IMR-90 (cell line): Measurements from ENCODE around the gene CPTP. TPM values are rescaled to one million over a fixed set of nuclear protein-coding genes. Genes with fewer than 3 reads are reported as not detected.

Source experiments
- ATAC-seq: fragments of 200-7000 bp; cut with Tn5 transposase; 2 replicates; pipeline ENCODE4 v1.9.1; 2020; ENCODE audit warnings: low read depth, mild to moderate bottlenecking, moderate library complexity
- BruUV-seq: library from RNA; stranded (reverse); fragments of 400-500 nt; replicated peaks from 2 replicates; lab custom pipeline; 2021; lab: Mats Ljungman, UMichigan
- CTCF ChIA-PET: fragments of 300-600 bp; formaldehyde crosslinking; extraction: SDS; loops from one replicate; lab custom pipeline; 2021; ENCODE audit warnings: antibody characterized with exemption; lab: Yijun Ruan, JAX
- POLR2A ChIA-PET: fragments of 300-600 bp; sonication (Branson Sonifier 250); formaldehyde crosslinking; loops from one replicate; lab custom pipeline; 2022; ENCODE audit warnings: antibody characterized with exemption; ENCODE audit not compliant: unreplicated experiment; lab: Charles Lee
- DNase-seq: peaks from one replicate; pipeline ENCODE4 v3.0.0; 2013
- H2AFZ ChIP-seq: replicated peaks from 2 replicates; pipeline ENCODE3; 2013; ENCODE audit warnings: low read length, mild to moderate bottlenecking; ENCODE audit not compliant: poor library complexity
- H2AK5ac ChIP-seq: 2 replicates; pipeline ENCODE4 v1.6.1; 2013; ENCODE audit warnings: low read depth, low read length, inconsistent platforms
- H2AK9ac ChIP-seq: replicated peaks from 2 replicates; pipeline ENCODE3; 2013; ENCODE audit warnings: mild to moderate bottlenecking, low read depth, low read length, moderate library complexity; ENCODE audit not compliant: poor library complexity
- H2BK120ac ChIP-seq: 2 replicates; pipeline ENCODE4 v1.6.1; 2013; ENCODE audit warnings: low read depth, low read length, inconsistent platforms
- H2BK15ac ChIP-seq: 3 replicates; pipeline ENCODE4 v1.6.1; 2013; ENCODE audit warnings: low read depth, low read length, inconsistent platforms
- H2BK20ac ChIP-seq: 2 replicates; pipeline ENCODE4 v1.6.1; 2013; ENCODE audit warnings: low read depth, mild to moderate bottlenecking, inconsistent platforms, low read length, moderate library complexity
- H2BK5ac ChIP-seq: 2 replicates; pipeline ENCODE4 v1.6.1; 2013; ENCODE audit warnings: mild to moderate bottlenecking, low read depth, low read length, inconsistent platforms; ENCODE audit not compliant: poor library complexity, severe bottlenecking
- H3K14ac ChIP-seq: replicated peaks from 2 replicates; pipeline ENCODE4 v1.6.1; 2013; ENCODE audit warnings: low read depth, low read length, inconsistent platforms
- H3K18ac ChIP-seq: 2 replicates; pipeline ENCODE4 v1.6.1; 2013; ENCODE audit warnings: low read depth, low read length, control low read depth
- H3K23ac ChIP-seq: 2 replicates; pipeline ENCODE4 v1.6.1; 2013; ENCODE audit warnings: low read depth, low read length, inconsistent platforms
- H3K27ac ChIP-seq: 2 replicates; pipeline ENCODE4 v1.5.1; 2013; ENCODE audit warnings: mild to moderate bottlenecking, control low read depth, low read length; ENCODE audit not compliant: insufficient read depth
- H3K27me3 ChIP-seq: 2 replicates; pipeline ENCODE4 v1.6.1; 2013; ENCODE audit warnings: low read length; ENCODE audit not compliant: control insufficient read depth, insufficient read depth
- H3K36me3 ChIP-seq: 2 replicates; pipeline ENCODE4 v1.6.1; 2013; ENCODE audit warnings: low read length, mixed read lengths; ENCODE audit not compliant: control insufficient read depth, insufficient read depth
- H3K4ac ChIP-seq: 2 replicates; pipeline ENCODE4 v1.6.1; 2013; ENCODE audit warnings: low read depth, low read length, inconsistent platforms
- H3K4me1 ChIP-seq: 2 replicates; pipeline ENCODE4 v1.6.1; 2013; ENCODE audit warnings: low read length, mixed read lengths; ENCODE audit not compliant: control insufficient read depth, insufficient read depth
- H3K4me2 ChIP-seq: 2 replicates; pipeline ENCODE4 v1.6.1; 2013; ENCODE audit warnings: low read depth, mild to moderate bottlenecking, control low read depth, low read length, moderate library complexity
- H3K4me3 ChIP-seq: 2 replicates; pipeline ENCODE4 v1.5.1; 2013; ENCODE audit warnings: low read depth, mild to moderate bottlenecking, control low read depth, low read length, moderate library complexity; ENCODE audit not compliant: insufficient read depth
- H3K56ac ChIP-seq: 2 replicates; pipeline ENCODE4 v1.6.1; 2013; ENCODE audit warnings: low read length, inconsistent platforms; ENCODE audit not compliant: insufficient read depth; ENCODE audit errors: extremely low read depth
- H3K79me1 ChIP-seq, 2 experiments: 2 replicates each; pipeline ENCODE4 v1.6.1; 2013; ENCODE audit warnings: low read length in 2 of 2, inconsistent platforms in 1 of 2, low read depth in 1 of 2
- H3K9ac ChIP-seq: 2 replicates; pipeline ENCODE4 v1.6.1; 2013; ENCODE audit warnings: low read depth, low read length, control low read depth
- H3K9me1 ChIP-seq: 2 replicates; pipeline ENCODE4 v1.6.1; 2013; ENCODE audit warnings: low read length, inconsistent platforms; ENCODE audit not compliant: insufficient read depth
- H3K9me3 ChIP-seq: 2 replicates; pipeline ENCODE4 v1.6.1; 2013; ENCODE audit warnings: low read length; ENCODE audit not compliant: control insufficient read depth, insufficient read depth
- H4K20me1 ChIP-seq: 2 replicates; pipeline ENCODE4 v1.6.1; 2013; ENCODE audit warnings: low read length, inconsistent platforms; ENCODE audit not compliant: insufficient read depth
- H4K5ac ChIP-seq: 2 replicates; pipeline ENCODE4 v1.6.1; 2013; ENCODE audit warnings: mild to moderate bottlenecking, low read depth, low read length, control low read depth
- H4K8ac ChIP-seq, 2 experiments: 2 replicates each; pipeline ENCODE4 v1.6.1; 2013; ENCODE audit warnings: low read depth in 2 of 2, low read length in 2 of 2, control low read depth in 1 of 2, inconsistent platforms in 1 of 2
- H4K91ac ChIP-seq: 2 replicates; pipeline ENCODE4 v1.6.1; 2013; ENCODE audit warnings: low read depth, low read length, inconsistent platforms; ENCODE audit not compliant: insufficient read depth
- BHLHE40 ChIP-seq: fragments of 150-350 bp; IDR thresholded peaks from 2 replicates; pipeline ENCODE4 v1.6.1; 2016; ENCODE audit warnings: mild to moderate bottlenecking, low read depth, low read length
- CEBPB ChIP-seq: IDR thresholded peaks from 2 replicates; pipeline ENCODE4 v1.6.1; 2012; ENCODE audit warnings: low read depth, low read length, improper control_type of control experiment
- CHD1 ChIP-seq: IDR thresholded peaks from 2 replicates; pipeline ENCODE4 v1.6.1; 2012; ENCODE audit warnings: low read depth, low read length, improper control_type of control experiment
- CTCF ChIP-seq: conservative IDR thresholded peaks from 2 replicates; pipeline ENCODE4 v1.5.1; 2012; ENCODE audit warnings: mild to moderate bottlenecking, low read depth, low read length, improper control_type of control experiment
- ELK1 ChIP-seq: fragments of 150-350 bp; IDR thresholded peaks from 2 replicates; pipeline ENCODE4 v1.6.1; 2016; ENCODE audit warnings: low read depth, mild to moderate bottlenecking, low read length, moderate library complexity, borderline replicate concordance
- FOS ChIP-seq: fragments of 150-350 bp; IDR thresholded peaks from 2 replicates; pipeline ENCODE4 v1.6.1; 2016; ENCODE audit warnings: low read depth, low read length
- MAFK ChIP-seq: IDR thresholded peaks from 2 replicates; pipeline ENCODE4 v1.6.1; 2012; ENCODE audit warnings: low read depth, low read length, improper control_type of control experiment
- MAZ ChIP-seq: IDR thresholded peaks from 2 replicates; pipeline ENCODE4 v1.6.1; 2012; ENCODE audit warnings: low read depth, mild to moderate bottlenecking, low read length, improper control_type of control experiment, moderate library complexity, borderline replicate concordance
- MXI1 ChIP-seq: IDR thresholded peaks from 2 replicates; pipeline ENCODE4 v1.6.1; 2012; ENCODE audit warnings: low read depth, mild to moderate bottlenecking, low read length, moderate library complexity, borderline replicate concordance
- NFE2L2 ChIP-seq: fragments of 150-350 bp; IDR thresholded peaks from 2 replicates; pipeline ENCODE4 v1.6.1; 2016; ENCODE audit warnings: low read depth, mild to moderate bottlenecking, low read length
- POLR2A ChIP-seq: IDR thresholded peaks from 2 replicates; pipeline ENCODE4 v1.6.1; 2012; ENCODE audit warnings: mild to moderate bottlenecking, low read depth, low read length
- RAD21 ChIP-seq: IDR thresholded peaks from 2 replicates; pipeline ENCODE4 v1.6.1; 2012; ENCODE audit warnings: low read length, improper control_type of control experiment
- RCOR1 ChIP-seq: IDR thresholded peaks from 2 replicates; pipeline ENCODE4 v1.6.1; 2012; ENCODE audit warnings: mild to moderate bottlenecking, low read length, improper control_type of control experiment; ENCODE audit not compliant: insufficient replicate concordance
- RFX5 ChIP-seq: IDR thresholded peaks from 2 replicates; pipeline ENCODE4 v1.8.0; 2012; ENCODE audit warnings: low read depth, mild to moderate bottlenecking, low read length, moderate library complexity
- SMC3 ChIP-seq: fragments of 150-350 bp; IDR thresholded peaks from 2 replicates; pipeline ENCODE4 v1.6.1; 2016; ENCODE audit warnings: low read depth, mild to moderate bottlenecking, antibody characterized with exemption, low read length, moderate library complexity
- USF2 ChIP-seq: fragments of 150-350 bp; IDR thresholded peaks from 2 replicates; pipeline ENCODE4 v1.6.1; 2017; ENCODE audit warnings: mild to moderate bottlenecking, antibody characterized with exemption, low read length, low read depth
- WGBS, 2 experiments: methylation state at CpG; one replicate each; pipeline versions ENCODE4 v1.1.5 to v1.1.7; 2013; ENCODE audit warnings: missing lambda C conversion rate in 2 of 2; ENCODE audit not compliant: insufficient read length in 1 of 2; ENCODE audit errors: extremely low coverage in 2 of 2; 5-methylcytosine and 5-hydroxymethylcytosine counted together
- dilution Hi-C: fragments of 300-500 bp; cut with HindIII; formaldehyde crosslinking; loops from one replicate; pipeline ENCODE4 v1.14.3; 2018; ENCODE audit warnings: low sequenced_read_pairs; ENCODE audit not compliant: unreplicated experiment
- in situ Hi-C: fragments of 300-500 bp; cut with MboI; formaldehyde crosslinking; loops from 3 replicates; pipeline ENCODE4 v1.14.3; 2019; ENCODE audit warnings: low sequenced_read_pairs, inconsistent platforms, mixed read lengths
- intact Hi-C: fragments of 100-400 bp; cut with micrococcal nuclease; formaldehyde crosslinking; loops from 2 replicates; pipeline ENCODE4 v1.10.0; 2022
- polyA plus RNA-seq, 3 experiments: library from polyadenylated mRNA; depleted of rRNA; stranded (reverse); fragments of >200 nt; gene quantifications; 2 replicates each; pipeline ENCODE4 v1.2.3, GENCODE V29; 2012; ENCODE audit warnings: low replicate concordance in 1 of 3
- total RNA-seq: library from RNA; depleted of rRNA; stranded (reverse); fragments of >200 nt; gene quantifications from 2 replicates; pipeline ENCODE4 v1.2.3, GENCODE V29; 2012

Gene CPTP
- total and polyA plus RNA-seq, 2 of the 4 experiments (the other 2 are of a cell fraction), result 2.7 to 12.1 TPM

DNA sequence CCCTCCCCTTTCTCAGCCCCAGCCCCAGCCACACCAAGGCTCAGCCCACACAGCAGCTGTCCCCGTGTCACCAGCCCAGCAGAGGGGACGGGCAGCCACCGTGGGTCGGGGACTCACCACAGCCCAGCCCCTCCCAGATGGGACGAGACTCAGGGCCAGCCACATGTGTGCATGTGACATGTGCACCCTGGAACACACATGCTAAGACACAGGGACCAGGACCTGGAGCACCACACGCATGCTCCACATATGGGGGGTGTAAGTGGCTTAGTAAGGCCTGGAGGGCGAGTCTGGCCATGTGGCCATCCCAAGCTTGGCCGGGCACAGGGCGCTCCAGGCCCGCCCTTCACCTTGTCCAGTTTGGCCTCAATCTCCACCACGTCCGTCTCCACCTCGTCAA is 20.9 kb upstream of the CPTP start:
- Histone ChIP-seq H2BK15ac (no peak overlapping the region), H3K56ac (no peak overlapping the region), H2AFZ (no peak overlapping the region), H3K4ac (peak overlapping the region; percentile 18; the same call in 1 of the 2 replicates), H4K8ac (0 out of 4 replicates have a peak overlapping the region, but pooled peaks of 1 of the 2 experiments have one; percentile 20), H3K4me3 (no peak overlapping the region), H4K5ac (no peak overlapping the region), H4K20me1 (peaks cover 54% of the 10 kb centered on the region), H2BK20ac (no peak overlapping the region), H3K27ac (no peak overlapping the region; the same call in 1 of the 2 replicates), H2AK9ac (peak overlapping the region; percentile 76), H2BK5ac (peak overlapping the region; percentile 11), H2BK120ac (no peak overlapping the region), H3K79me1 (peaks cover 3 to 53% of the 10 kb centered on the region in 2 experiments; a peak in 3 of 4 replicates), H3K36me3 (peaks cover 9% of the 10 kb centered on the region), H4K91ac (no peak overlapping the region), H2AK5ac (peak overlapping the region; percentile 33), H3K14ac (no peak overlapping the region), H3K9me3 (no peaks in the 10 kb centered on the region), H3K4me2 (no peak overlapping the region), H3K9ac (no peak overlapping the region), H3K9me1 (peaks cover 3% of the 10 kb centered on the region), H3K23ac (0 out of 2 replicates have a peak overlapping the region, but pooled peaks have one; percentile 4), H3K4me1 (peaks cover 25% of the 10 kb centered on the region), H3K27me3 (no peaks in the 10 kb centered on the region), H3K18ac (no peak overlapping the region)
- intact Hi-C loops, result no loop called here
- ATAC-seq (no peak), DNase-seq (no peak)
- POLR2A ChIA-PET, result interaction anchor here (0.6 kb wide), 1 partner anchor 27 kb away, joined by 4 read pairs; no protein-coding TSS in a partner anchor
- no TSS peak for BruUV-seq
- WGBS, 2 experiments, result 97% methylated on average over 5 of the region's 13 CpGs; no CpG with 5 or more reads in 1 of the 2 experiments
- TF ChIP-seq NFE2L2 (no peak), RCOR1 (no peak), RAD21 (no peak), RFX5 (no peak), POLR2A (no peak), USF2 (no peak), MAFK (no peak), ELK1 (no peak), CEBPB (no peak), FOS (no peak), MAZ (no peak), CTCF (no peak), CHD1 (no peak), MXI1 (no peak), SMC3 (no peak), BHLHE40 (no peak)
- in situ Hi-C loops, result no loop called here
- dilution Hi-C loops, result no loop called here
- CTCF ChIA-PET, result interaction anchor here (0.7 kb wide), 1 partner anchor 28 kb away, joined by 3 read pairs; no protein-coding TSS in a partner anchor
